HCT116 (cell line): ENCODE results near the gene LELP1. TPM values are rescaled to one million over a fixed set of nuclear protein-coding genes. Genes with fewer than 3 reads are reported as not detected.

Experiments used
- ATAC-seq: fragments of 200-7000 bp; cut with Tn5 transposase; 2 replicates; pipeline ENCODE4 v1.9.1; 2020; ENCODE audit warnings: mild to moderate bottlenecking, moderate library complexity
- BruUV-seq: library from RNA; stranded (reverse); fragments of 400-500 nt; replicated peaks from 2 replicates; lab custom pipeline; 2021; lab: Mats Ljungman, UMichigan
- CTCF ChIA-PET: fragments of 300-600 bp; sonication (Branson Sonifier 250); formaldehyde crosslinking; loops from one replicate; lab custom pipeline; 2021; ENCODE audit warnings: antibody characterized with exemption; lab: Charles Lee
- POLR2A ChIA-PET: fragments of 300-600, 350-600 bp; sonication (Branson Sonifier 250); formaldehyde crosslinking; loops from one replicate; lab custom pipeline; 2021; ENCODE audit warnings: antibody characterized with exemption; lab: Charles Lee
- RAD21 ChIA-PET, 2 experiments: fragments of 300-600 bp; sonication (Branson Sonifier 250); formaldehyde crosslinking; loops; one replicate each; lab custom pipeline; 2023; ENCODE audit warnings: low total read pairs in 2 of 2; ENCODE audit not compliant: uncharacterized antibody in 2 of 2, unreplicated experiment in 2 of 2, low non-redundant PET in 1 of 2; lab: Charles Lee
- DNase-seq: peaks from one replicate; pipeline ENCODE4 v3.0.0-alpha.2; 2010; ENCODE audit warnings: low read depth, low spot score
- H2AFZ ChIP-seq: fragments of 200-600 bp; shearing (Covaris generic), sonication (generic); 2 replicates; pipeline ENCODE4 v1.6.1; 2017; ENCODE audit warnings: low read depth, mixed run types, mixed read lengths, antibody characterized with exemption, low read length; ENCODE audit not compliant: poor library complexity, severe bottlenecking
- H3K27ac ChIP-seq: 2 replicates; pipeline ENCODE4 v1.5.1; 2012; ENCODE audit warnings: low read depth, low read length
- H3K27me3 ChIP-seq: fragments of 200-600 bp; sonication (generic); 2 replicates; pipeline ENCODE4 v1.6.1; 2016; ENCODE audit warnings: mixed run types, low read length, mixed read lengths; ENCODE audit not compliant: insufficient read depth
- H3K36me3 ChIP-seq, 2 experiments: fragments of 200-500 bp in 1 of 2; fragments of 200-600 bp in 1 of 2; sonication (Bioruptor generic) in 1 of 2; sonication (generic) in 1 of 2; 2 replicates each; pipeline versions ENCODE4 v1.5.1 to v1.6.1; 2014 to 2016; ENCODE audit warnings: low read length in 2 of 2, inconsistent platforms in 1 of 2, mixed read lengths in 1 of 2, mixed run types in 1 of 2; ENCODE audit not compliant: insufficient read depth in 2 of 2, control insufficient read depth in 1 of 2
- H3K4me1 ChIP-seq, 2 experiments: fragments of 200-600 bp in 1 of 2; sonication (generic) in 1 of 2; 2 replicates each; pipeline versions ENCODE4 v1.5.1 to v1.6.1; 2012 to 2017; ENCODE audit warnings: low read length in 2 of 2, inconsistent platforms in 1 of 2, mild to moderate bottlenecking in 1 of 2, mixed read lengths in 1 of 2, mixed run types in 1 of 2, moderate library complexity in 1 of 2; ENCODE audit not compliant: insufficient read depth in 2 of 2, control insufficient read depth in 1 of 2
- H3K4me2 ChIP-seq: fragments of 200-600 bp; sonication (generic); 2 replicates; pipeline ENCODE4 v1.6.1; 2017; ENCODE audit warnings: mixed run types, low read length, mixed read lengths
- H3K4me3 ChIP-seq, 2 experiments: fragments of 200-600 bp in 1 of 2; sonication (generic) in 1 of 2; replicated peaks in 1 of 2; 2 replicates each; pipeline ENCODE4 v1.5.1; 2011 to 2016; ENCODE audit warnings: low read length in 2 of 2, control low read depth in 1 of 2, low read depth in 1 of 2, mild to moderate bottlenecking in 1 of 2, mixed read lengths in 1 of 2, mixed run types in 1 of 2
- H3K79me2 ChIP-seq: fragments of 200-600 bp; sonication (generic); 2 replicates; pipeline ENCODE4 v1.6.1; 2017; ENCODE audit warnings: mild to moderate bottlenecking, mixed run types, low read length, moderate library complexity, mixed read lengths; ENCODE audit not compliant: insufficient read depth
- H3K9ac ChIP-seq: fragments of 200-600 bp; sonication (generic); 2 replicates; pipeline ENCODE4 v1.6.1; 2016; ENCODE audit warnings: low read length, mixed read lengths
- H3K9me2 ChIP-seq: fragments of 200-600 bp; sonication (generic), shearing (Covaris generic); 2 replicates; pipeline ENCODE4 v1.6.1; 2017; ENCODE audit warnings: mixed run types, mild to moderate bottlenecking, moderate library complexity; ENCODE audit not compliant: insufficient read depth
- H3K9me3 ChIP-seq, 2 experiments: fragments of 200-500 bp in 1 of 2; fragments of 200-600 bp in 1 of 2; sonication (Bioruptor generic) in 1 of 2; sonication (generic) in 1 of 2; 2 replicates each; pipeline ENCODE4 v1.6.1; 2014 to 2017; ENCODE audit warnings: low read length in 2 of 2, mixed read lengths in 2 of 2, inconsistent platforms in 1 of 2, low read depth in 1 of 2, mild to moderate bottlenecking in 1 of 2, mixed run types in 1 of 2, moderate library complexity in 1 of 2; ENCODE audit not compliant: control insufficient read depth in 1 of 2, insufficient read depth in 1 of 2
- H4K20me1 ChIP-seq: fragments of 200-600 bp; sonication (generic), shearing (Covaris generic); 2 replicates; pipeline ENCODE4 v1.6.1; 2017; ENCODE audit warnings: mixed run types, mild to moderate bottlenecking, moderate library complexity; ENCODE audit not compliant: insufficient read depth
- CBX3 ChIP-seq: IDR thresholded peaks from 2 replicates; pipeline ENCODE4 v1.6.1; 2012; ENCODE audit warnings: low read depth
- CEBPB ChIP-seq: IDR thresholded peaks from 2 replicates; pipeline ENCODE4 v1.6.1; 2012; ENCODE audit warnings: low read depth
- EGR1 ChIP-seq: IDR thresholded peaks from 2 replicates; pipeline ENCODE4 v1.6.1; 2012; ENCODE audit warnings: low read depth
- EZH2 ChIP-seq: fragments of 200-600 bp; sonication (generic); IDR thresholded peaks from 2 replicates; pipeline ENCODE4 v1.6.1; 2017; ENCODE audit warnings: antibody characterized with exemption, mixed run types
- FOSL1 ChIP-seq: IDR thresholded peaks from 2 replicates; pipeline ENCODE4 v1.6.1; 2012; ENCODE audit warnings: low read depth
- POLR2A ChIP-seq: IDR thresholded peaks from 2 replicates; pipeline ENCODE4 v1.7.0; 2011; ENCODE audit warnings: borderline replicate concordance; ENCODE audit not compliant: insufficient read depth, insufficient read length; ENCODE audit errors: extremely low read depth
- SIN3A ChIP-seq: IDR thresholded peaks from 2 replicates; pipeline ENCODE4 v1.6.1; 2012; ENCODE audit warnings: low read depth
- SRF ChIP-seq: IDR thresholded peaks from 2 replicates; pipeline ENCODE4 v1.6.1; 2012; ENCODE audit warnings: low read depth
- YY1 ChIP-seq: IDR thresholded peaks from 2 replicates; pipeline ENCODE4 v1.6.1; 2011; ENCODE audit warnings: low read length, low read depth, moderate library complexity, mild to moderate bottlenecking; ENCODE audit not compliant: insufficient replicate concordance; ENCODE audit errors: extremely low read depth
- ZFX ChIP-seq: fragments of 450-650 bp; IDR thresholded peaks from 2 replicates; pipeline ENCODE4 v1.6.1; 2017
- intact Hi-C: fragments of 100-400 bp; cut with micrococcal nuclease; formaldehyde crosslinking; loops from 2 replicates; pipeline ENCODE4 v1.10.0; 2022
- total RNA-seq: library from RNA; stranded (reverse); gene quantifications from one replicate; pipeline ENCODE4 v1.2.1, GENCODE V29; 2021; ENCODE audit not compliant: unreplicated experiment
- TF ChIP-seq, protein P1 (sequence below): IDR thresholded peaks from 2 replicates; pipeline ENCODE4 v1.6.1; 2012
- TF ChIP-seq, protein P2 (sequence below): IDR thresholded peaks from 2 replicates; pipeline ENCODE4 v1.6.1; 2011; ENCODE audit warnings: mild to moderate bottlenecking, low read length, moderate library complexity; ENCODE audit not compliant: insufficient replicate concordance; ENCODE audit errors: extremely low read depth
- TF ChIP-seq, protein P3 (sequence below), 3 experiments: fragments of 200-600 bp in 1 of 3; sonication (generic) in 1 of 3; IDR thresholded peaks in 2 of 3; conservative IDR thresholded peaks in 1 of 3; 2 replicates each; pipeline ENCODE4 v1.5.1; 2012 to 2017; ENCODE audit warnings: low read depth in 2 of 3, low read length in 2 of 3, antibody characterized with exemption in 1 of 3, borderline replicate concordance in 1 of 3, control low read depth in 1 of 3, mild to moderate bottlenecking in 1 of 3, mixed read lengths in 1 of 3, mixed run types in 1 of 3, moderate library complexity in 1 of 3; ENCODE audit not compliant: insufficient read depth in 1 of 3
- TF ChIP-seq, protein P4 (sequence below): IDR thresholded peaks from 2 replicates; pipeline ENCODE4 v1.6.1; 2012

Gene LELP1
- total RNA-seq, 1 experiment from 2014 or later: not detected

DNA sequence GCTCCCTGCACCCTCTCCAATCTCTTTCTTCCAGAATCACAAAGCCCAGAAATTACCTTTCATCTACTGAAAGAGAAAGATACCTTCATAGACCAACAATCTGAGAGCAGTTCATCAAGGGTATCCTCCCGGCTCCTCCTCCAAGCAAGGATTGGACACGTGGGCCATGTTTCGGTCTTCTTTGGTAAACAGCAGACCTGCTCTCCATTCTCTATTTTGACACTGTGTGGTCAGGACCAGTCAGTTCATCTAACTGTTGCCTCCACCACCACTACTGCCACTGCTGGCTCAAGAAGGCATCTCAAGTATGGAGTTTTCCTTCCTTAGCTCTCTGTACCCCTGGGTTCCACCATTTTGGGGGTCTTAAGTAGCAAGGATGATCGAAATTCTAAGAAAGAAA, 8.0 kb upstream of the LELP1 start:
- BruUV-seq: no TSS peak
- Histone ChIP-seq H3K4me3 (no peak overlapping the region), H3K9me2 (no peaks in the 10 kb centered on the region), H3K27ac (no peak overlapping the region), H4K20me1 (no peaks in the 10 kb centered on the region), H3K4me2 (no peak overlapping the region), H3K4me1 (no peaks in the 10 kb centered on the region), H3K9me3 (no peaks in the 10 kb centered on the region), H3K27me3 (peaks cover 75% of the 10 kb centered on the region), H3K79me2 (no peaks in the 10 kb centered on the region), H3K9ac (no peak overlapping the region), H2AFZ (no peak overlapping the region), H3K36me3 (no peaks in the 10 kb centered on the region)
- TF ChIP-seq, protein P1, sequence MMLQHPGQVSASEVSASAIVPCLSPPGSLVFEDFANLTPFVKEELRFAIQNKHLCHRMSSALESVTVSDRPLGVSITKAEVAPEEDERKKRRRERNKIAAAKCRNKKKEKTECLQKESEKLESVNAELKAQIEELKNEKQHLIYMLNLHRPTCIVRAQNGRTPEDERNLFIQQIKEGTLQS: no peak
- no peak for TF ChIP-seq EGR1
- TF ChIP-seq FOSL1: no peak
- TF ChIP-seq, protein P2, sequence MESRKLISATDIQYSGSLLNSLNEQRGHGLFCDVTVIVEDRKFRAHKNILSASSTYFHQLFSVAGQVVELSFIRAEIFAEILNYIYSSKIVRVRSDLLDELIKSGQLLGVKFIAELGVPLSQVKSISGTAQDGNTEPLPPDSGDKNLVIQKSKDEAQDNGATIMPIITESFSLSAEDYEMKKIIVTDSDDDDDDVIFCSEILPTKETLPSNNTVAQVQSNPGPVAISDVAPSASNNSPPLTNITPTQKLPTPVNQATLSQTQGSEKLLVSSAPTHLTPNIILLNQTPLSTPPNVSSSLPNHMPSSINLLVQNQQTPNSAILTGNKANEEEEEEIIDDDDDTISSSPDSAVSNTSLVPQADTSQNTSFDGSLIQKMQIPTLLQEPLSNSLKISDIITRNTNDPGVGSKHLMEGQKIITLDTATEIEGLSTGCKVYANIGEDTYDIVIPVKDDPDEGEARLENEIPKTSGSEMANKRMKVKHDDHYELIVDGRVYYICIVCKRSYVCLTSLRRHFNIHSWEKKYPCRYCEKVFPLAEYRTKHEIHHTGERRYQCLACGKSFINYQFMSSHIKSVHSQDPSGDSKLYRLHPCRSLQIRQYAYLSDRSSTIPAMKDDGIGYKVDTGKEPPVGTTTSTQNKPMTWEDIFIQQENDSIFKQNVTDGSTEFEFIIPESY: no peak
- no peak for TF ChIP-seq SRF
- no peak for TF ChIP-seq EZH2
- no peak for TF ChIP-seq POLR2A
- no peak for TF ChIP-seq CEBPB
- TF ChIP-seq, protein P3, sequence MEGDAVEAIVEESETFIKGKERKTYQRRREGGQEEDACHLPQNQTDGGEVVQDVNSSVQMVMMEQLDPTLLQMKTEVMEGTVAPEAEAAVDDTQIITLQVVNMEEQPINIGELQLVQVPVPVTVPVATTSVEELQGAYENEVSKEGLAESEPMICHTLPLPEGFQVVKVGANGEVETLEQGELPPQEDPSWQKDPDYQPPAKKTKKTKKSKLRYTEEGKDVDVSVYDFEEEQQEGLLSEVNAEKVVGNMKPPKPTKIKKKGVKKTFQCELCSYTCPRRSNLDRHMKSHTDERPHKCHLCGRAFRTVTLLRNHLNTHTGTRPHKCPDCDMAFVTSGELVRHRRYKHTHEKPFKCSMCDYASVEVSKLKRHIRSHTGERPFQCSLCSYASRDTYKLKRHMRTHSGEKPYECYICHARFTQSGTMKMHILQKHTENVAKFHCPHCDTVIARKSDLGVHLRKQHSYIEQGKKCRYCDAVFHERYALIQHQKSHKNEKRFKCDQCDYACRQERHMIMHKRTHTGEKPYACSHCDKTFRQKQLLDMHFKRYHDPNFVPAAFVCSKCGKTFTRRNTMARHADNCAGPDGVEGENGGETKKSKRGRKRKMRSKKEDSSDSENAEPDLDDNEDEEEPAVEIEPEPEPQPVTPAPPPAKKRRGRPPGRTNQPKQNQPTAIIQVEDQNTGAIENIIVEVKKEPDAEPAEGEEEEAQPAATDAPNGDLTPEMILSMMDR (IDR thresholded peaks at IDR 0.05 in 2 of 3, conservative IDR thresholded peaks at IDR 0.05 in 1 of 3; ENCODE audit: borderline replicate concordance in 1 of 3, insufficient read depth in 1 of 3, low read depth in 2 of 3, low read length in 2 of 3): no peak
- TF ChIP-seq SIN3A: no peak
- TF ChIP-seq, protein P4, sequence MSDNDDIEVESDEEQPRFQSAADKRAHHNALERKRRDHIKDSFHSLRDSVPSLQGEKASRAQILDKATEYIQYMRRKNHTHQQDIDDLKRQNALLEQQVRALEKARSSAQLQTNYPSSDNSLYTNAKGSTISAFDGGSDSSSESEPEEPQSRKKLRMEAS: no peak
- no peak for TF ChIP-seq CBX3
- no peak for TF ChIP-seq ZFX
- TF ChIP-seq YY1: no peak
- intact Hi-C loops: no loop called here
- ATAC-seq (no peak), DNase-seq (no peak)
- ChIA-PET CTCF (interaction anchor here (1.1 kb wide), 1 partner anchor 318 kb away, joined by 3 read pairs; the partner anchor contains the start of gene SMCP), RAD21 (interaction anchor here in 1 of 2 experiments (0.5 kb wide), 1 partner anchor 93 kb away, joined by 4 read pairs; no protein-coding TSS in a partner anchor), POLR2A (no interaction called here)
